OCI-LY7 (cell line): Measurements from ENCODE around the gene GGACT.

Experiments used
- CTCF ChIP-seq: fragments of 200-600 bp; sonication (generic); conservative IDR thresholded peaks from 2 replicates; pipeline ENCODE4 v1.5.1; 2014; ENCODE audit warnings: mild to moderate bottlenecking, antibody characterized with exemption, low read length, moderate library complexity, mixed read lengths
- EZH2phosphoT487 ChIP-seq: fragments of 200-600 bp; sonication (generic); IDR thresholded peaks from 2 replicates; pipeline ENCODE4 v1.6.1; 2018; ENCODE audit warnings: low read depth, borderline replicate concordance, mild to moderate bottlenecking, mixed run types, antibody characterized with exemption, low read length, moderate library complexity, mixed read lengths

GRCh38 chr13:100495455-100495854 lies 93.1 kb downstream of the GGACT start:
- TF ChIP-seq CTCF (no peak), EZH2phosphoT487 (no peak)
